GM20431 (cell line): ENCODE data around the gene ZNF354C.
"Not testable (repeated sequence)": the region's sequence is repeated elsewhere in the genome, so short reads cannot be mapped to it uniquely, and the experiment has no call there.

ENCODE experiments used
- in situ Hi-C: fragments of 300-500 bp; cut with MseI, MboI; formaldehyde crosslinking; loops from one replicate; pipeline ENCODE4 v1.15.0; 2020; ENCODE audit warnings: low sequenced_read_pairs; ENCODE audit not compliant: unreplicated experiment

The ZNF354C gene

DNA sequence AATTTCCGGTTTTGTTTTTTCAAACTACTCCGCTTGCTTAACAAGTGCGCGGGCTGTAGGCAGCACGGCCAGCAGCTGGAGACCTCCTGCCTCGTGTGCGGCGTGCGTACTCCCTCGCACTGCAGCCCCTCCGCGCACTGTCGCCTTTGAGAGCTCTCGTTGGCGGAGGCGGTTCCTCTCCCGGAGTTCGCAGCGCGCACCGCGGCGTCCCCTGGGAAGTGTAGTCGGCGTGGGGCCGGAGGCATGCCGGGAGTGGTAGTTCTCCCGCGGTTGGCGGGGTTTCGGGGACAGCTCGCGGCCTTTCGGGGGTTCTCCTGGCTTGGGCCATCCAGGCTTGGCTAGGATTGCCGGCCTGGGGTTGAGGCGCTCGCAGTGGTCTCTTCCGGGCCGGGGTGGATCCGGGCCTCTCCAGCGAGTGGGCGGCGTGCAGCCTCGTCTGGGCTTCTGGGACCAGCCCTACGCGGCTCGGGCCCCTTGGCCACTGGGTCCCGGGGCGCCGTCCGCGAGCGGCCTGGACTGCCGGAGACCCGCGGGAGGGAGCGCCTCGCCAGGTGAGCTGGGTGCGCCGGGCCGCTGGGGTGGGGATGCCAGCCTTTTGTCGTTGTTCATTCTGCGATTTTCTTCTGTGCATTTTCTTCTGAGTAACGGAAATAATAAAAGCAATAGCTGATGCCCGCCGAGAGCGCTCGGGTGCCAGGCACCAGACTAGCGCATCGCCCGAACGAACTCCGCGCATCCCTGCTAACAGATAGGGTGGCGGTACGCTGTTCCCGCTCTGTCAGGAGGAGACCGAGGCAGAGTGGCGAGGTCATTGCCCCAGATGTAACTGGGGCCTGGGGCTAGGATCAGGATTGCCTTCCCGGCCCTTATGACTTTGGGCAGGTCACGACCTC, at the start of gene ZNF354C:
TSS of gene ZNF354C (plus strand) at position 258 of the 893 bp plus-strand sequence. CDS start 1,696 bp downstream, outside the sequence.
- in situ Hi-C loops, result no loop called here

DNA sequence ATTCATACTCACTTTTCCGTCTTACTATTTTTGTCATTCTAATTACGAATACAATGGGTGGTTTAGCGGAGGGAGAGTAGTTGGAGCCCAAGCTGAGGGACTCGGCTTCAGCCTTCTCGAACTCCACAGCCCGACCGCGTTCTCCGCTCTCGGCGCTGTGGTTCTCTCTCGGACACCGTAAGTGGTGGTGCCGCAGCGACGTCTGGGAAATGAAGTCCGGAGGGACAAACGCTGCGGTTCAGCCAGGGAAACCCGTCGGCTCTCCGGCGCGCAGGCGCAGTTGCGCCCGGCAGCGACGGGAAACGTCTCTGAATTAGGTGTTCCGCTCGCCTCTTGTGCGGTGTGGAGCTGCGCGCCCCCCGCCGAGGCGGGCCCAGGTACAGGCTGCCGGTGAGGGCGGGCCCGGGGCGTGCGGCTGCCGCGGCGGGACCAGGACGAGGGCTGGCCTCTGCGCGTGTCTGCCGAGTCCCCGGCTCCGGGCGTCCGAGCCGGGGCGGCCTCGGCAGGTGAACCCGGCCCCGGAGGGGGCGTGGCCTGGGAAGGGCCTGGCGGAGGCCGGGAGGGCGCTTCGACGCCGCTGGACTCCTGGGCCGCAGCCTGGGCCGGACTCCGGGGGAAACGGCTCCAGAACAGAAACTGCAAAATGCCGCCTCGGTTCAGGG, 36.5 kb upstream of the ZNF354C start, which contains the start of gene ZNF879:
TSS of gene ZNF879 (plus strand) at position 277 of the 662 bp plus-strand sequence. CDS start 1,201 bp downstream, outside the sequence.
- in situ Hi-C loops, result no loop called here

DNA sequence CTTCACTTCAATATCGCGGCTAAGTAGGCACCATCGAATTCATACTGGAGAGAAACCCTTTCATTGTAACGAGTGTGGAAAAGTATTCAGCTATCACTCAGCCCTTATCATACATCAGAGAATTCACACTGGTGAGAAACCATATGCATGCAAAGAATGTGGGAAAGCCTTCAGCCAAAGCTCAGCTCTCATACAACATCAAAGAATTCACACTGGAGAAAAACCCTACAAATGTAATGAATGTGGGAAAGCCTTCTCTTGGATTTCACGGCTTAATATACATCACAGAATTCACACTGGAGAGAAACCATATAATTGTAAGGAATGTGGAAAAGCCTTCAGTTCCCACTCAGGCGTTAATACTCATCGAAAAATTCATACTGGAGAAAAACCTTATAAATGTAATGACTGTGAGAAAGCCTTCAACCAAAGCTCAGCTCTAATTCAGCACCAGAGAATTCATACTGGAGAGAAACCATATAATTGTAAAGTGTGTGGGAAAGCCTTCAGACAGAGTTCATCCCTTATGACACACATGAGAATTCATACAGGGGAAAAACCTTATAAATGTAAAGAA, 27.1 kb upstream of the ZNF354C start:
- in situ Hi-C loops, result no loop called here

DNA sequence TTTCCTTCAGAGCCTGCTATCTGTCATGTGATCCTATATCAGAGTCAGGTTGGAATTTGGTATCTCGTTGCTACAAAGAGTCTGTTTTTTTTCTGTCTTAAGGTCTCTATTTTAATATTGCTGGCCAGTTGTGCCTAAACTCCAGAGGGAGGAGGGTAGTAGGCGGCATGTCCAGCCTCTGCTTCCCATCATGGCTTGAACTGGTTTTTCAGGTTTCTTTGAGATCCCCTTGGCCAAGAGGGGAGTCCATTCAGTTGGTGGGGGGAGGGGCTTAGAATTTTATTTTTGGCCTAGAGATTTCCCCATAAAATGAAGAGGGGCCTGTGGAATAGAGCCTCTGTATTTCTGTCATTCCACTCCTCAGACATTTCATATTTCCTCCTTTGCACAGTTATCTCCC, 15.4 kb upstream of the ZNF354C start:
- in situ Hi-C loops, result no loop called here

DNA sequence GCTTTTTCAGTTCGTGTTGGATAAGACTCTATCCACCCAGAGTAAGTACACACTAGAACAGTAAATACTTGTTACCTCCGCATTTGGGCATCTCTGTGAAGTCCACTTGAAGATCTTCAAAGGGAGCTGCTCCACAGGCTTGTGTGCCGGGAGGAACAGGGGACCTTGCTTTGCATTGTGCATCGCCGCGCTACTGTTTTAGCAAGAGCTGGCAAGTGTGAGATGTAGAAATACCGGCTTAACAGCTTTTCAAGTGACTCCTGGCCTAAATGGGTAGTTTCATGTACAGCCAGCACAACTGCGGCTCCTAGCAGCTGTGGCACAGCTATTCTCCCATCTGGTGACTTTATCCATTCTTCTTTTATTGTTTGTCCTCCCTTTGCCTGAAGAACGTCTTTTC, 8.4 kb upstream of the ZNF354C start:
- in situ Hi-C loops, result no loop called here

DNA sequence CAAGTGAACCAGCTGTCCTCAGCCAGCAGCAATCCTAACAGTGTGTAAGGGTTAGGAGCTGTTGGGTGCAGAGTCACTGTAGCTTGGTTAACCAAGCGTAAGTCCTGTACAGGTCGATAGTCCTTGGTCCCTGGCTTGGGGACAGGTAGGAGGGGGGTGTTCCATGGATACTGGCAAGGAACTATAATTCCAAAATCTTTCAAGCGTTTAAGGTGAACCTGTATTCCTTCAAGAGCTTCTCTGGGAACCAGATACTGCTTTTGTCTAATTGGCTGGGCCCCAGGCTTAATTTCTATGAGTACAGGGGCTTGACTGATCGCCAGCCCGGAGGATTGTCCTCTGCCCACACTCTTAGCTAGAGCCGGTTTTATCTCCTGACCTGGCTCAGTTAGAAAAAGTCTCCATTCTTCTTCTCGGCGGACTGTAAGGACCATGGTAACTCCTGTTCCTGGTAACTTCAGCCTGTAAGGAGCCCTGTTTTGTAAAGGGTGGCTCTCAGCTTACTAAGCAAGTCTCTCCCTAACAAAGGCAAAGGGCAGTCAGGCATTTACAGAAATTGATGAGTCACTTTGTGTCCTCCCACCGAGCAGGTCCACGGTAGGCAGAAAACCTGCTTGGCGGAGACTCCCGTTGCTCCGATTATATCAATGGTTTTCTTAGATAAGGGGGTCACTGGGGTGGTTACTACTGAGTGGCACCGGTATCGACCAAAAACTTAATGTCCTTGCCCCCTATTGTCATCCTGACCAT, 6.0 kb upstream of the ZNF354C start:
- in situ Hi-C loops, result no loop called here

DNA sequence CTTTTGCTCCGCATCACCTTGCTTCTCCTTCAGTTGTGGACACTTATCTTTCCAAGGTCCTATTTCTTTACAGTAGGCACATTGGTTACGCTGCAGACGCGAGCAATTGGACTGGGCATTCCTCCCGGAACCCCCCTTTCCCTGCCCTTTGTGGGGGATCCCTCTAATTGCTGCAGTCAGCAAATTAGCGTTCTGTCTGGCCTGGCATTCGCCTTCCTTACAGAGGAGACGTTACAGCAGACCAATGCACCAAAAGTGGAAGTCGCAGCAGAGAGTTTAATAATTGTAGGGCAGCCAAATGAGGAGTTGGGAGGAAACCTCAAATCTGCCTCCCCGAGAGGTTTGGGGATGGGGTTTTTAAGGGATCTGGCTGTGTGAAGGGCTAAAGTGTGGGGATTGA, 5.3 kb upstream of the ZNF354C start:
- in situ Hi-C loops, result no loop called here

DNA sequence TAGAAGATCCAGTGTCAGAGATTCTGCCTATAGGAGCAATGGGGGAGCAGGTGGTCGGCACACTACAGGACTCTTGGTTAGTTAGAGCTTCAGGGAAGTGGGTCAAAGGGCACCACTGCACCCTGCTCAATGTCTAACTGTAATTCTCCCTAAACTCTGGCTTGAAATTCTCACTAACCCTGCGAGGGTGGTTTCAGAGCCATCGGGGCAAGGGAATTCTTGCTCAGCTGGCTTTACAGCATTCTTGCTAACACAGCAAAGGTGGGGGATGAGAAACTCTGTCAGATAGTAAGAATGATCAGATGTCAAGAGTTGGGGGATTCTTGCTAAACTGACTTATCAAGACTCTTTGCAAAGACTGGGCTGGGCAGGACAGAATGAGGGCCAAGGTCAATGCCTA, 4.7 kb upstream of the ZNF354C start:
- in situ Hi-C loops, result no loop called here

DNA sequence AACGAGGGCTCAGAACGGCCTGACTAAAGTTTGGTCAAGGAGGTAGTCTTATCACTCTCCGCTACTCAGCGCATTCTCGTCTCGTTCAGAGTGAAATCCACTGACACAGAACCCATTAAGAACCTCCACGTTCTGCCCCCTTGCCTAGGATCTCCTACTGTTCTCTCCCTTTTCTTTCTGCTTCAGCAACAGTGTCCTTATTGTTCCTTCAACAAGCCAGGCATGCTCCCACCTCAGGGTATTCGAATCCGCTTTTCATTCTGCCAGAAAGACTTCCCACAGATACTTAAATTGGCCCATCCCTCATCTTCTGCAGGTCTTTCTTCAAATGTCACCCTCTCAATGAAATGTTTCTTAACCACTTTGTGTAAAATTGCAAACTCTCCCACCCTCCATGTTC, 4.3 kb upstream of the ZNF354C start:
- in situ Hi-C loops, result no loop called here

DNA sequence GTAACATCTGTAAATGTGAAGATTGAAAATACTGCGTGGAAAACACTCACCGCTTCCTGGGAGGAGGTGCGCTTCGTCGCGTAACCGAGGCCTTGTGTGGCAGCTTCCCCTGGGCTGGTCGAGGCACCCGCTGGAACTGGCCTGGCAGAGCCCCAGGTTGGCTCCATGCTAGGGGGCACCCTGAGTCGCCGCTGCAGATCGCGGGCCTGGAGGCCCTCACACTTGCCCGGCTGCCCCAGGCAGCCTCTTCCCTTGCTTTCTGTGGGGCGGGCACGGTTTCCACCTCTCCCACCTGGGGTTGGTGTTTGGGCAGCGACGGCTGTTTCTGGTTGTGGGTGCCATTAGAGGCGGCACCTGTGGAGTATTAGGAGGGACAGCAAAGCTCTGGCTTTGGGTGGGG, 852 bp downstream of the ZNF354C start:
- in situ Hi-C loops, result no loop called here

DNA sequence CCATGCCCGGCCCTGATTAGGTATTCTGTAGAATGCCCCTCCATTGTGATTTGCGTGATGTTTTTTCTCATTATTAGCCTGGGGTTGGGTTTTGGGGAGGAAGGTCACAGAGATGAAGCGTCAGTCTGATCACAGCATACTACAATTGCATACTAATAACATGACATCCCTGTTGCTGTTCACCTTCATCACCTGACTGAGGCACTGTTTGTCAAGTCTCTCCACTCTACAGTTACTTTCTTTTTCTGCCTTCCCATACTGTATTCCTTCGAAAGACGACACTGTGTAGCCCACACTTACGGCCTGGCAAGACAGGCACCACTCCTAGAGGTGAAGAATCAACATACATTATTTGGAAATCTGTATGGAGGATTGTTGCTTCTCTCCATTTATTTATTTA, 5.5 kb downstream of the ZNF354C start:
- in situ Hi-C loops, result no loop called here

DNA sequence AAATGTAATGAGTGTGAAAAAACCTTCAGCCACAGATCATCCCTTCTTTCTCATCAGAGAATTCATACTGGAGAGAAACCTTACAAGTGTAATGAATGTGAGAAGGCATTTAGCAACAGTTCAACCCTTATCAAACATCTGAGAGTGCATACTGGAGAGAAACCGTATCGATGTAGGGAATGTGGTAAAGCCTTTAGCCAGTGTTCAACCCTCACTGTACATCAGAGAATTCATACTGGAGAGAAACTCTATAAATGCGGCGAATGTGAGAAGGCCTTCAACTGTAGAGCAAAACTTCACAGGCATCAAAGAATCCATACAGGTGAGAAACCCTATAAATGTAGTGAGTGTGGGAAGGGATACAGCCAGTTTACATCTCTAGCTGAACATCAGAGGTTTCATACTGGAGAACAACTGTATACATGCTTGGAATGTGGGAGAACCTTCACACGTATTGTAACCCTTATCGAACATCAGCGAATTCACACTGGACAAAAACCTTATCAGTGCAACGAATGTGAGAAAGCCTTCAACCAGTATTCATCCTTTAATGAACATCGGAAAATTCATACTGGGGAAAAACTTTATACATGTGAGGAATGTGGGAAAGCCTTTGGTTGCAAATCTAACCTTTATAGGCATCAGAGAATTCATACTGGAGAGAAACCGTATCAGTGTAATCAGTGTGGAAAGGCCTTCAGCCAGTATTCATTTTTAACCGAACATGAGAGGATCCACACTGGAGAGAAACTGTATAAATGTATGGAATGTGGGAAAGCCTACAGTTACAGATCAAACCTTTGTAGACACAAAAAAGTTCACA, 19.2 kb downstream of the ZNF354C start:
- in situ Hi-C loops, result no loop called here

DNA sequence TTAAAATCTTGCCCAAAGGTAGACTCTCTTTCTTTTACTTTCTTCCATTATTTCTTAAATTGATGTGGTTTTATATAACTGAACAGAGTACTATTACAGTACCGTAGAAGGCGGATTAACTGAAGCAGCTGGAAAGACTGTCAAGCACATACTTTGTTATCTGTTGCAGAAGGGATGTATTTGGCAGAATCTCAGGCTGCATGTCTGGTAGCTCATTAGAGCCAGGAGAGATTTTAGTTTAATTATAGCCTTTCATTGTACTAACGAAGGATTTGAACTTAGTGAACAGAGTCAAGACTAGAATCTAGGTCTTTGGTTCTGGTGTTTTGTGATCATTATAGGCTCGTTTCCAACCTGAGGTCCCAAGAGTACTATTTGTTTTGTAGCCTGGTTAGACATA, 20.6 kb downstream of the ZNF354C start:
- in situ Hi-C loops, result no loop called here

DNA sequence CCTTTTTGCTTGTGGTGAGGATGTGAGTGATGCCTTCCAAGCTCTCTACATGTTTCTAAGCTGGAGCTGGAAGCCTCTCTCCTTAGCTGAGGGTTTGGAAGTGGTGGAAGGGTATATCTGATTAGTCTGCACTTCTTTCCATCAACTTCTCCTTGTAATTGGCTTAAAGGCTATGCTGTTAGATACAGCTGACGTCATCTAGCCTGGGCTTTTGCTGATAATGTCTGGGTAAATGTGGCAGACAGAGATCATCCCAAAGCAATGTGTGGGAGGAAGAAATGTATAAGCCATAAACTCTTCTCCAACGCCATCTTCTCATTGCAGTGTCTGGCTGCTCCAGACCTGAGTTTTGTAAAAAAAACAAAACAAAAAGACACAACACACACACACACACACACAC, 29.3 kb downstream of the ZNF354C start:
- in situ Hi-C loops, result no loop called here

DNA sequence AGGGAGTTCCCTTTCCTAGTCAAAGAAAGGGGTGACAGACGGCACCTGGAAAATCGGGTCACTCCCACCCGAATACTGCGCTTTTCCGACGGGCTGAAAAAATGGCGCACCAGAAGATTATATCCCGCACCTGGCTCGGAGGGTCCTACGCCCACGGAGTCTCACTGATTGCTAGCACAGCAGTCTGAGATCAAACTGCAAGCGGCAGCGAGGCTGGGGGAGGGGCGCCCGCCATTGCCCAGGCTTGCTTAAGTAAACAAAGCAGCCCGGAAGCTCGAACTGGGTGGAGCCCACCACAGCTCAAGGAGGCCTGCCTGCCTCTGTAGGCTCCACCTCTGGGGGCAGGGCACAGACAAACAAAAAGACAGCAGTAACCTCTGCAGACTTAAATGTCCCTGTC, 41.1 kb downstream of the ZNF354C start:
- in situ Hi-C loops, result not testable (repeated sequence)

DNA sequence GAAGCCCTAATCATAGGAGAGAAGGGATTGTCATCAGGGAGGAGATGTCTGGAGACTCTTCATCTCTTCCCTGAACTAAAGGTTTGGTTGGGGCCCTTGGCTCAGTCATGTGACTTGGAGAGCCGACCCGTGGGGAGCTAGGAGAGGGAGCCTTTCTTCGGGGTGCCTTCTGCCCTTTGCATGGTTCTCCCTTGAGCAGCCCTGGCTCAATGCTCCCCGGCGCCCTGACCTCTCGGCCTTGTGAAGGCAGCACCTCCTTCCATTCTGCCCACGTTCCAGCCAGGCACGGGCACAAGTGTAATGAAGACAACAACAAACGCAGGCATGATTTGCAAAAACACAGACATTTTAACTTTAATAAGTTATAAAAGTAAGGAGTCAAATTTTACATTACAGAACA, 50.4 kb downstream of the ZNF354C start:
- in situ Hi-C loops, result no loop called here

DNA sequence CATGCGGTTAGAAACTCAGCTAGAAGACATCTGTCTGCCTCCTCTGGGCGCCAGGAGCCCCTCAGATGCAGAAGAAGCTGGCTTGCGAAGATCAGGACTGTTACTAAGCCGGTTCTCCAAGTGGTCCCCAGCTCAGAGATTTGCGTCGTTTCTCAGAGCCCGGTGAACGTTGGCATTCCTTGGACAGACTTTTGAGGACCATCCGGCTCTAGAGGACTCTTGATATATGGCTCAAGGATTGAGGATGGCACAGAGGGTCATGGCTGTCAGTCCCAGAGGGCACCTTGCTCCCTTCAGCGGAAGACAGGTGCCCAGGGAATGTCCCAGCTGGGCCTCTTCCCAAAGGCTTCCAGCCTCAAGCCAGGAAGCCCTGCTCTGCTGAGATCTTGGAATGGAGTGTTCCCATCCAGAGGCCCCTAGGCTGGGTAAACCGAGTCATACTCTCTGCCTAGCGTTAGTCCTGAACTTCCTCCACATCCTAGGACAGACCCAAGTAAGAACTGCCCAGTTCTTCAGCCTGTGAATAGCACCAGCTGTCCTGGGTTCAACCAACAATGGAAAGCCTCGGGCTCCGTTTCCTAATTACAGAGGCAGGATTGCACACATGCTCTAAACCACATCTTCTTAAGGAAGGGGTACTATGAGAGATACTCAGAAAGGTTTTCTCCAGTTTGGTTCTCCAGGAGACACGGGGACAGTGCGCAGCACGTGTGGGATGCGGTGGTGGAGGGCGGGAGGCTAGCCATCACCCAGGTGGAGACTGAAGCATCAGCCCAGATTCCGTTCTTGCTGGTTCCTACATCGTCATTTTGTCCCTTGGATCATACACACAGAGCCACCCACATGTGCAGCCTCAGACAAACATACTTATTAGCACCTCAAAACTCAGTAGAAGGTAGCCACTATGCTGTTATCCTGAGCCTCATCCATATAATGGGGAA, 51.4 kb downstream of the ZNF354C start:
- in situ Hi-C loops, result no loop called here

DNA sequence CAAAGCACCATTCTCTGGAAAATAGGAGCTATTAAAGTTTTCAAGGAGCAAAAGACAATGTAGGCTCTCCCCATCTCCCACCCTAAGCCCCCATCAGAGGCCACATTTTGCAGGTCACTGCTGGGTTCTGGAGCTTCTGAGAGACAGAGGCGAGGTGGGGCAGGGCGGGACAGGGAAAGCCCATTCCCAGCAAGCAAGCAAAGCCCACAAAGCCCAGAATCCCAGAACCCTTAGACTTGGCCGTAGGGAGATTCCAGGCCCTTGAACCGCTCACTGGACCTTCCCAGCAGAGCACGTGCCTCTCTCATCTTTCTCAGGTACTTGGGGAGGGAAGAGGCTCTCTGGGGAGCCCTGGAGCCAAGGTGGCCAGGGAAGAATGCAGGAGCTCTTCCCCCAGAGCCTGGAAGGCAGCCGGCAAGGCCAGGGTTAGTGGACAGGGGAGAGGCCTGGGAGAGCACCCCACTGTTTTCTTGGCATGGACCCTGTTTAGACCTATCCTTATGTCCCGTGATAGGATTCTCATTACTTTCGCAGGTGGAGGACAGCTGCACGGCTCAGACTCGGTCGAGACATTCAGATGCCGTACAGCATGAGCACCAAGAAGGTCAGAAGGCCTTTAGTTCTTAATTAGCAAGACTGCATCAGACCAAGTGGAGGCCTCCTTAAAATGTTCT, 52.4 kb downstream of the ZNF354C start:
- in situ Hi-C loops, result no loop called here
